NCI-H460 (cell line): Measurements from ENCODE around the gene SPATA32. TPM values are rescaled to one million over a fixed set of nuclear protein-coding genes. Genes with fewer than 3 reads are reported as not detected.
A peak's percentile ranks its signal among the peaks of the same experiment; 100 is the strongest.

ENCODE experiments used
- DNase-seq: peaks from one replicate; pipeline ENCODE4 v3.0.0-alpha.2; 2016; ENCODE audit warnings: low read depth; ENCODE audit errors: extremely low read depth
- total RNA-seq: library from RNA; depleted of rRNA; stranded (reverse); fragments of >200 nt; shearing (Covaris generic); gene quantifications from 2 replicates; pipeline ENCODE4 v1.2.3, GENCODE V29; 2014; rRNA removed

SPATA32 gene
- total RNA-seq, 1 experiment from 2014 or later: not detected

DNA sequence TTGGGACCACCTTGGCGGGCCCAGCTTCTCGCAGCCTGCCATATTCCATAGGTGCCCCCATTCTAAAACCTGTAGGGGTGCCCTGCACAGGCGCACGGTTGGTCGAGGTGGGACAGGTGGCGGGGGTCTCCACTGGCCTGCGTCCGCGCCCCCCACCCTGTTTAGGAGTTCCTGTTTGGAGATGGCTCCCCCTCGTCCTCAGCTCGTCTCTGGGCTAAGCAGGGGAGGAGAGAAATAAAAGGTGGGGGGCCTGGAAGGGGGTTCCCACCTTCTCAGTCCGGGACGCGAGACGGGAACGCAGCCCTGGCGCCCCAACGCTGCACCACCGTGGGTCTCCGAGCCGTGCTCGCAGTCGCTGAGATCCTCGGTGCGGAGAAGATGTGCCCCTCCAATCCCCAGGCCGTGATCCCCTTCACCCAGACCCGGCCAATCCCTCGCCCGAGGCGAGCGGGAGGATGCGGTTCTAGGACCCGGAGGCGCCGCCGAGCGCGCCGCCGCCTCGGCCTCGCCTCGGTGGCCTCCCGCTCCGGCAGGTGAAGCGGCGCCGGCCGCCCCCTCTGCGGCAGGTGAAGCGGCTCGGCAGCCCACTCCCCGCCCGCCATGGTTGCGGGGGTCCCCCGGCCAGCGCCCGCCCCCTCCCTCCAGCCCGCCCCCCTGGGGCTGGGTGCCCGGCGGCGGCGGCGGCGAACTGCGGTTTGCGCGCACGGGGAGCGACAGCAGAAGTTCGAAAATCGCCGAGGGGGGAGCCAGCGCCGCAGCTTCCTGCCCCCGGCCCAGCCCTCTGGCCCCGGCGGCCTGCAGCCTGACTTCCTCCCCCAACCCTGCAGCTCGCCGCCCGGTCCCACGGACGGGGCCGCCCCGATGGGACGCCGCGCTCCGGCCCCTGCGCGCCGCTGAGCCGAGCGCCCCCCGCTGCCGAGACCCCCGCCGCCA is 40.5 kb downstream of the SPATA32 start, which contains the start of gene FMNL1:
FMNL1 (plus strand) TSS at position 805 of the 933 bp plus-strand sequence. CDS start 240 bp downstream, outside the sequence.
- no peak for DNase-seq

DNA sequence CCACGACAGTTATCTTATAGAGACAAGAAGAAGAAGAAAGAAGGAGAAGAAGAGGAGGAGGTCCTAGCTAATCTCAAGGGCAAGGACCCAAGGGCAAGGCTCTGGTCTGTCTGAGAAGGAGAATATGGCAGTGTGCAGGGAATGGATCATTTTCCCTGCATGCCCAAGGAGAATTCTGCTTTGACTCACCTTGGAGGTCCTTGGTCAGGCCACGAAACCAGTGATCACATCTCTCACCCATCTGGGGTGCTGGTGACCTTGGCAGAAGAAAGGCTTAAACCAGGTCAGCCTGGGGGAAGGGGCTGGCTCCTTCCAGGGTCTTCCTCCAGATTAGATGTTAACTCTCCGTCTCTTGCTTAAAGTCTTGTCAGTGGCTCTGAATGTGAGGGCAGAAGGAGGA is 41.8 kb downstream of the SPATA32 start:
- DNase-seq: no peak

- DNase-seq: peak; percentile 85
These were observed 42.8 kb downstream of the SPATA32 start for GRCh38 chr17:45218895-45219661.

Other genes starting within 250 kb of the SPATA32 start
- gene DCAKD, start 210.5 kb downstream of the SPATA32 start, total RNA-seq: 22.8 and 24.0 TPM in 2 replicates
- gene NMT1, start 200.8 kb downstream of the SPATA32 start, total RNA-seq: 88.9 and 561 TPM in 2 replicates
- 92.9 and 99.6 TPM in 2 replicates for gene PLCD3, start 129.6 kb downstream of the SPATA32 start, total RNA-seq
- gene ACBD4, start 126.4 kb downstream of the SPATA32 start, total RNA-seq: 12.0 and 12.3 TPM in 2 replicates
- 11.5 and 19.0 TPM in 2 replicates for gene HEXIM1, start 113.6 kb downstream of the SPATA32 start, total RNA-seq
- gene HEXIM2, start 100.2 kb downstream of the SPATA32 start, total RNA-seq: 4.0 and 6.4 TPM in 2 replicates
- gene FMNL1, start 40.2 kb downstream of the SPATA32 start, total RNA-seq: 36.6 and 41.7 TPM in 2 replicates
- gene MAP3K14, start 54.9 kb upstream of the SPATA32 start, total RNA-seq: 3.6 and 4.3 TPM in 2 replicates
- 3.5 and 4.5 TPM in 2 replicates for gene ARHGAP27, start 170.8 kb upstream of the SPATA32 start, total RNA-seq
- 8.1 and 9.7 TPM in 2 replicates for gene PLEKHM1, start 228.6 kb upstream of the SPATA32 start, total RNA-seq